Bronchial epithelial cell (primary cell): ENCODE data around the gene SAA4. TPM values are rescaled to one million over a fixed set of nuclear protein-coding genes. Genes with fewer than 3 reads are reported as not detected.
"Not testable (repeated sequence)": the region's sequence is repeated elsewhere in the genome, so short reads cannot be mapped to it uniquely, and the experiment has no call there.

Experiments
- DNase-seq: peaks from one replicate; pipeline ENCODE4 v3.0.0-alpha.2; 2010; ENCODE audit warnings: low read depth
- FAIRE-seq: peaks from 2 replicates; lab custom pipeline; 2011; peaks lifted over from hg19 to GRCh38; lab: Jason Lieb, UNC
- H3K27me3 ChIP-seq: 2 replicates; pipeline ENCODE4 v1.5.1; 2011; ENCODE audit warnings: low read length; ENCODE audit not compliant: control insufficient read depth, insufficient read depth
- H3K36me3 ChIP-seq: 2 replicates; pipeline ENCODE4 v1.5.1; 2011; ENCODE audit warnings: low read length; ENCODE audit not compliant: control insufficient read depth, insufficient read depth
- H3K4me3 ChIP-seq: 2 replicates; pipeline ENCODE4 v1.5.1; 2011; ENCODE audit warnings: mild to moderate bottlenecking, low read depth, low read length, control low read depth
- total RNA-seq: library from RNA; depleted of rRNA; stranded (reverse); fragments of >200 nt; gene quantifications from 2 replicates; pipeline ENCODE4 v1.2.1, GENCODE V29; 2014
- TF ChIP-seq, protein P1 (sequence below): IDR thresholded peaks from 2 replicates; pipeline ENCODE4 v1.5.1; 2011; ENCODE audit warnings: mild to moderate bottlenecking, moderate library complexity, low read length, control low read depth, inconsistent platforms; ENCODE audit not compliant: insufficient read depth, severe bottlenecking

Gene SAA4
- total RNA-seq, 1 donor from 2014 or later: not detected

DNA sequence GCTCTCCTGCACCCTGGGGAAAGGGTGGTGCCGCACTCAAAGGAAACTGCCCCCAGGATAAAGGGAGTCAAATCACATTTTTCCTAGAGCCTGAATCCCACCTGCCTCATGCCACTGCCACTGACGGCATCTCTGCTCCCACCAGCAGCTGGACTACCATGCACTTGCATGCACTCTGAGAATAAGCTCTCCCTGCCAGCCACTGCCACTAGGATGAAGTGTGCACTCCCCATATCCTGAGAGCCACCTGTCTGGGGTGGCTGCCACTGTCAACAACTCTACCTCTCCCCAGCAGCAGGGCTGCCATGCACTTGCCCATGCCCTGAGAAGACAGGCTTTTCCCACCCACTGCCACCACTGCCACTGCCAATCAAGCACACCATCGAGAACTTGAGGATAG, 32.4 kb downstream of the SAA4 start:
- H3K4me3 ChIP-seq: no peak overlapping the region
- H3K27me3 ChIP-seq: no peaks in the 10 kb centered on the region
- H3K36me3 ChIP-seq: no peaks in the 10 kb centered on the region
- FAIRE-seq (no peak), DNase-seq (no peak)
- TF ChIP-seq, protein P1, sequence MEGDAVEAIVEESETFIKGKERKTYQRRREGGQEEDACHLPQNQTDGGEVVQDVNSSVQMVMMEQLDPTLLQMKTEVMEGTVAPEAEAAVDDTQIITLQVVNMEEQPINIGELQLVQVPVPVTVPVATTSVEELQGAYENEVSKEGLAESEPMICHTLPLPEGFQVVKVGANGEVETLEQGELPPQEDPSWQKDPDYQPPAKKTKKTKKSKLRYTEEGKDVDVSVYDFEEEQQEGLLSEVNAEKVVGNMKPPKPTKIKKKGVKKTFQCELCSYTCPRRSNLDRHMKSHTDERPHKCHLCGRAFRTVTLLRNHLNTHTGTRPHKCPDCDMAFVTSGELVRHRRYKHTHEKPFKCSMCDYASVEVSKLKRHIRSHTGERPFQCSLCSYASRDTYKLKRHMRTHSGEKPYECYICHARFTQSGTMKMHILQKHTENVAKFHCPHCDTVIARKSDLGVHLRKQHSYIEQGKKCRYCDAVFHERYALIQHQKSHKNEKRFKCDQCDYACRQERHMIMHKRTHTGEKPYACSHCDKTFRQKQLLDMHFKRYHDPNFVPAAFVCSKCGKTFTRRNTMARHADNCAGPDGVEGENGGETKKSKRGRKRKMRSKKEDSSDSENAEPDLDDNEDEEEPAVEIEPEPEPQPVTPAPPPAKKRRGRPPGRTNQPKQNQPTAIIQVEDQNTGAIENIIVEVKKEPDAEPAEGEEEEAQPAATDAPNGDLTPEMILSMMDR: no peak

DNA sequence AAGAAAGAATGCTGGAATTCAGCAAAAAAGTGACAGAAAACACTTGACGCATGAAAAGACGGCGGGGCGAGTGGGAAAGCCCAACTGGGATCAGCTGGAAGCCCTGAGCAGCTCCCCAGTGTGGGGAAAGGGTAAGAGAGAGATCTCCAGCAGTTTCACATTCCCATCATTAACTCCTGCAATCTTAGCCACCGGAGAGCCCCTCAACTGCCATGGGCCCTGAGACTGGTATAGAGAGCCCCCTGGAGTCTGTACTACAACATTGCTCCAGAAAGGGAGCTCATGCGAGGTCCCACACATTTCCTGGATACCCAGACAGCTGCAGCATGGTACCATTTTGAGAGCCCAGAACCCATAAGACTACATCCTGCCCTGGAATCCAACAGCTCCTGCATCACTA, 32.9 kb downstream of the SAA4 start:
- TF ChIP-seq, protein P1: peak; percentile 43
- Histone ChIP-seq H3K36me3 (no peaks in the 10 kb centered on the region), H3K27me3 (no peaks in the 10 kb centered on the region), H3K4me3 (no peak overlapping the region)
- FAIRE-seq (no peak), DNase-seq (peak; percentile 10)

DNA sequence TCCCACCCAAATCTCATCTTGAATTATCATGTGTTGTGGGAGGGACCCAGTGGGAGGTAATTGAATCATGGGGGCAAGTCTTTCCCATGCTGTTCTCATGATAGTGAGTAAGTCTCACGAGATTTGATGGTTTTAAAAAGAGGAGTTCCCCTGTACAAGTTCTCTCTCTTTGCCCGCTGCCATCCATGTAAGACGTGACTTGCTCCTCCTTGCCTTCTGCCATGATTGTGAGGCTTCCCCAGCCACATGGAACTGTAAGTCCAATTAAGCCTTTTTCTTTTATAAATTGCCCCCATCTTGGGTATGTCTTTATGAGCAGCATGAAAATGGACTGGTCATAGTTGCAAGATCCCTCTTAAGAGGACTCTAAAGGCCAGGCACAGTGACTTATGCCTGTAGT, 38.9 kb downstream of the SAA4 start:
- not testable (repeated sequence) for DNase-seq, H3K4me3 ChIP-seq, H3K36me3 ChIP-seq, FAIRE-seq, H3K27me3 ChIP-seq

DNA sequence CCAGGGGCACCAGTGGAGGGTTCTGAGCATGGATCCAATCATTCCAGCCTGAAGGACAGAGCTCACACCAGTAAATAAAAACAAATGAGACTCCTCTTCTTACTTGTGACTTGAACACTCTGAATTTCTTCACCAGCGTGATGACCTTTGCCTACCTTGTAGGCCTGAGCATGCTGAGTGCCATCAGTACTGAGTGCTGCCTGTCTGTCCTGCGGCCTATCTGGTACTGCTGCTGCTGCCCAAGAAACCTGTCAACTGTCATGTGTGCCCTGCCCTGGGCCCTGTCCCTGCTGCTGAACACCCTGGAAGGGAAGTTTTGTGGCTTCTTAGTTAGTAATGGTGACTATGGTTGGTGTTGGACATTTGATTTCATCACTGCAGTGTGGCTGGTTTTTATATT, 40.1 kb downstream of the SAA4 start:
- H3K36me3 ChIP-seq: no peaks in the 10 kb centered on the region
- no peak for FAIRE-seq

DNA sequence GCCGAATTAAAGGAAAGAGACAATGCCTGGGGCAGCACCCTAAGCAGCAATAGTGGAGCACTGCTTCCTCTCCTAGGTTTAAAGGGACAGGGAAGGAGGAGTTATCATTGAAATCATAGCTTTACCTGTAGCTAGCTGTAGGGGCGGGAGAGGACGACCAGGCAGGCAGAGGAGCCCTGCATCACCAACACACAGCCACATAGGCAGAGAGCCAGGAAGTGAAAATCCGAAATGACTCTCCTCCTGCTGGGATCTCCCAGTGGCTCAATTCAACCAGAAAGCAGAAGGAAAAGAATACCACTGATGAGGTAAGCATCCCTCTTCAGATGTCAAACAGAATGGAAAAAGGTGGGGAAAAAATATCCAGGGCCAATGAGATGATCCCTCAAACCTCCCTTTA, 43.6 kb downstream of the SAA4 start:
- TF ChIP-seq, protein P1: no peak
- no peak for FAIRE-seq
- no peak for DNase-seq
- Histone ChIP-seq H3K36me3 (no peaks in the 10 kb centered on the region), H3K4me3 (no peak overlapping the region), H3K27me3 (peaks cover 3% of the 10 kb centered on the region)

More for the DNA sequence above, 40.1 kb downstream of the SAA4 start:
- no peak for DNase-seq
- TF ChIP-seq, protein P1: no peak
- H3K4me3 ChIP-seq: no peak overlapping the region
- peaks cover 3% of the 10 kb centered on the region for H3K27me3 ChIP-seq

DNA sequence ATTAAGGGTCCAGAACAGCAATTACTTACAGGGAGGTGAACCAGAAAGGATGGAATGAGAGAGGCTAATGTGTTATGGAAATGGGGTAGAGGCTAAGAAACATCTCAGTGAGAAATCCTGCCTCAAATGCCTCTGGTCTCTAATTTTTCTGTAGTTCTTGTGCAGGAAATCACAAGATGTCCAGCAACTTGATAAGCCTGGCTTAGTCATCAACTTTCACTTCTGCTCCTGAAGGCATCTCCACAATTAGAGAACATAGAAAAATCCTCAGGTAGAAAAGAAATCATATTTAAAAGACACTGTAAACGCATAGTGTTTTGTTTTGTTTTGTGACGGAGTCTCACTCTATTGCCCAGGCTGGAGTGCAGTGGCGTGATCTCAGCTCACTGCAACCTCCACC, 45.2 kb downstream of the SAA4 start:
- TF ChIP-seq, protein P1: no peak
- no peak overlapping the region for H3K4me3 ChIP-seq
- H3K27me3 ChIP-seq: peaks cover 3% of the 10 kb centered on the region
- no peaks in the 10 kb centered on the region for H3K36me3 ChIP-seq
- DNase-seq: no peak
- no peak for FAIRE-seq

DNA sequence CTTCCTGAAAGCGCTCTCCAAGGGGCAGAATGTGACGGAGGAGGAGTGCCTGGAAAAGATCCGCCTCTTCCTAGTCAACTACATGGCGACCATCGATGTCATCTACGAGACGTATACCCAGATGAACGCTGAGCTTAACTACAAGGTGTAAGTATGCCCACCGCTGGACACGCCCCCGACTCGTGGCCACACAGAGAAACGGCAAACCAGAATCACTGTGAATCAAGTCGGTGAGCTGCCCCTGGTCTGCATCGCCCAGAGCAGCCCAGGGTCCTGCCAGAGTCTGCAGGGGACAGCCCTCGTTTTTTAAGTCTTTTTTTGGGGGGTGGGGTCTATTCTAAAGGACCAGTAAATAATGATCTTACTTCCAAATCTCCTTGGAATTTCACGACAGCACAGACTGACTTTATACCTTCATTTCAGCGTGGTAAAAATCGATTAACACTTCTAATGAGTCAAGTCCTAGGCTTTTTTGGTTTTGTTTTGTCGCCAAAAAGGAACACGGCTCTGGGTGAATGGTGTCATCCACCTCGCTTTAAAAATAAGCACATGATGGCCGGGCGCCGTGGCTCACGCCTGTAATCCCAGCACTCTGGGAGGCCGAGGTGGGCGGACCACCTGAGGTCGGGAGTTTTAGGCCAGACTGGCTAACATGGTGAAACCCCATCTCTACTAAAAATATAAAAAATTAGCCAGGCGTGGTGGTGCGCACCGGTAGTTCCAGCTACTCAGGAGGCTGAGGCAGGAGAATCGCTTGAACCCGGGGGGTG, 46.9 kb downstream of the SAA4 start:
- not testable (repeated sequence) for DNase-seq, H3K4me3 ChIP-seq, FAIRE-seq, H3K36me3 ChIP-seq, H3K27me3 ChIP-seq
